Effector CD8-positive, alpha-beta T cell (primary cell): ENCODE data around the gene MTRF1.
A peak's percentile ranks its signal among the peaks of the same experiment; 100 is the strongest.

Experiments used
- DNase-seq: peaks from one replicate; lab custom pipeline; 2025; lab: John Stamatoyannopoulos, UW

The MTRF1 gene

DNA sequence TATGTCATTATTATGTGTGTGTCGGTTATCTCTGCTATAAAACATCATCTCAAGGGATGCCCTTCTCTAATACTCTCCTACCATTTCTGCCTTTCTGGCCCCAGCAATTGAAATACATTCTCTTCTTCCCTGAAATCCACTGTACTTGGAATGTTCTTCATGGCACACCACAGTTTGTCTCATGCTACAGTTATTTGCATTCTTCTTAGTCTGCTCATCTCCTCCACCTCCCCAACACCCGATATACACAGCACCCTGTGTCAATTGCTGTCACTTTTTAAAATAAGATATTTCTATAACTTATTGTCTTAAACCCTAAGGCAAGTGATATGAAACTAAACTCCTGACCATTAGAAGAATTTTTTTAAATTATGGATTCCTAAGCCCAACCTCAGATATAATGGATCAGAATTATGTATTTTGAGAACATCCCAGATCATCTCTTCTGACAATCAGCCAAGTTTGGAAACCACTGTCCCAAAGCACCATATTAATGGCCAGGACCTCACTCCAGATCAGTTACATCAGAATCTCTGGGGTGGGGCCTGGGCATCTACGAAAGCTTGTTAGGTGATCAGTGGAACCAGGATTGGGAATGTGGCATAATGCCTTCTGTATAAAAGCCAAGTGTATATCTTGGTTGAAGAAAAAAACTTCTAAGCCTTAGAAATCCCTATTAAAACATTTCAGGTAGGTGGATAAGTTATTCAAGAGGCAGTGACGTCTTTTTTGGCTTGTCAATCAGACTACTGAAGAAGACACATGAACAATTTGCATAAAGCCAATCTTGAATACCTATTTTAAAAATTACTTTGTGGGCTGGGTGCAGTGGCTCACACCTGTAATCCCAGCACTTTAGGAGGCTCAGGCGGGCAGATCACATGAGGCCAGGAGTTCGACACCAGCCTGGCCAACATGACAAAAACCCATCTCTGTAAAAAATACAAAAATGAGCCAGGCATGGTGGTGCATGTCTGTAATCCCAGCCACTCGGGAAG lies 39.0 kb downstream of the MTRF1 start:
- DNase-seq: no peak

DNA sequence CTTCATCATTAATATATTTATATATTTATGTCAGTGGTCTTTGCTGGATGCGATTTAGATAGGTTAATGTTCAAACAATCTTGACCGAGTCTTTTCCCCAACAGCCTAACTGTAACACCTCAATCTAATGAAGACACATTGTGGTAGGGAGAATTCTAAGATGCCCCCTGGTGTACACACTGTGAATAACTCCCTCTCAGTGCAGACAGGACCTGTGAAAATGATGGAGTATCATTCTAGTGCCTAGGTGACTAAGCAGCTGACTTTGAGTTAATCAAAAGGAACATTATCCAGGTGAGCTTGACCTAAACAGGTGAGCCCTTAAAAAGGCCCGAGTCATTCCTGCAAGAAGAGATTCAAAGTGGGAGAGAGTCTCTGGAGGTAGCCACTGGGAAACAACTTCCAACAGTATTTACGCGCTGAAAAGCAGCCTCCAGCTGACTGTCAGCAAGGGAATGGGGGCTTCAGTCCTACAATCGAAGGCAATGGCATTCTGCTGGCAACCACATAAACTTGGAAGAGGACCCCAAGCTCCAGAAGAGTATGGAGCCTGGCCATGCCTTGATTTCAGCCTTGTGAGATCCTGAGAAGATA lies 41.0 kb downstream of the MTRF1 start:
- DNase-seq: peak; percentile 12

DNA sequence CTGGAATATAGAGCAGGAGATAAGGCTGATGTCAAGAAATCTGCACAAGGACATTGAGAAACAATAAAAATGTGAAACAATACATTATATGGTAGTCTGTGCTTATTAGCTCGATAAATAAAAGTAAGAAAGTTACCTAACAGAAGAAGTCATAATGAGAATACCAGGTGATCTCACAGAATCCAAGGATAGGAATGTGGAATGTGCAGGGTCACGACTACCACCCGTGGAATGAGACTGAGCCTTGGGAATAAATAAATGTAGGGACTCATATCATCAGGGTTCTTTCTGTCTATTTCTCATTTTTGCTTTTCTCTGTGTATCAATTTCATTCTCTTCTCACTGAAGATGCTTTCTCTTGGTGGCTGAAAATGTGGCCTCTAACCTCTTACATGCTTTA lies 43.0 kb downstream of the MTRF1 start:
- DNase-seq: no peak

DNA sequence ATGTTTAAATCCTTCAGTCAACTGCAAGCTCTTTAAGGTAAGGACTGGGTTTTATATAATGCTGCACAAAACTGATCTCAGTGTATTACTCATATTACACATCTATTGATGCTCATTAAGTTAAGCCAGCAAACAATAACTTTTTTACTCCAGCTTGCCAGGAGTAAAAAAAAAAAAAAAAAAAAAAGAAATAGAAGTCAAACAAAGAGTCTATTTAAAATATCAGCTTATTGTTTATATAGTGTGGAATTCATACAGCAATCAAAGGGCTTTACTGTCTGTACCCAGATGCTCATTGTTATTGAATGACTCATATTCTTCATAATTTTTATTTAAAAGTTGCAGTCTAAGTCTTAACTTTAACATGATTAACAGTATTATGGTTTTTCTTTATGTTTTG lies 47.2 kb downstream of the MTRF1 start:
- no peak for DNase-seq

DNA sequence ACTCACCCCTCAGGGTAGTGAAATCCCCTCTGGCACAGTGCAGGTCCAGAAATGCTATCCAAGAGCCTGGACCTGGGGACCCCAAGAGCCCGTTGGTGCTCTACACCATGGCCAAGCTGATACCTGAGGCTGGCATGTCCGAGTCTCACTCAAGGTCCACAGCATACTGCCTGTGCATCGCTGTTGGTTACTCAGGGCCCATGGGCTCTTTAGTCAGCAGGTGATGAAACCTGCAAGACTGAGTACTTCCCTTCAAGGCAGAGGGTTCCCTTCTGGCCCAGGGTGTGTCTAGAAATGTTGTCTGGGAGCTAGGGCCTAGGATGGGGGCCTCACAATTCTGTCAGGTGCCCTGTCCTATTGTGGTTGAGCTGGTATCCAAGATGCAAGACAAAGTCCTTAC lies 49.5 kb downstream of the MTRF1 start:
- DNase-seq: no peak

DNA sequence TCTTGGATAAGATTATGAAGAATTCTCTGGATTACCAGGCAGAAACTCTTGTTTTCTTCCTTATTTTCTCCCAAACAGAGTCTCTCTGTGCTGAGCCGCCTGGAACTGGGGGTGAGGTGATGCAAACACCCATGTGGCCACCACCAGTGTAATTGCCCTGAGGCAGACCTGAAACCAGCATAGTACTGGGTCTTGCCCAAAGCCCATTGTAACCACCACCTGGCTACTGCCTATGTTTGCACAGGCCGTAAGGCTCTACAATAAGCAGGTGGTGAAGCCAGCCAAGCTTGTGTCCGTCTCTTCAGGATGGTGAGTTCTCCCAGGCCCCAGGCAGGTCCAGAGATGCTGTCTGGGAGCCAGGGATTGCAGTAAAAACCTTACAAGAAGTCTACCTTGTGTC lies 50.1 kb downstream of the MTRF1 start:
- DNase-seq: no peak

DNA sequence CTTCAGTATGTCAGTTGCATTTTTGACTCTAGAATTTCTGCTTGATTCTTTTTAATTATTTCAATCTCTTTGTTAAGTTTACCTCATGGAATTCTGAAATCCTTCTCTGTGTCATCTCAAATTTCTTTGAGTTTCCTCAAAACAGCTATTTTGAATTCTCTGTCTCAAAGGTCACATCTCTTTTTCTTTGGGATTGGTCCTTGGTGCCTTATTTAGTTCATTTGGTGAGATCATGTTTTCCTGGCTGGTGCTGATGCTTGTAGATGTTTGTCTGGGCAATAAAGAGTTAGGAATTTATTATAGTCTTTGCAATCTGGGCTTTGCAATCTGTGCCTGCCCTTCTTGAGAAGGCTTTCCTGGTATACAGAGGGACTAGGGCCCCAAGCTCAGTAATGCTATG lies 50.5 kb downstream of the MTRF1 start:
- no peak for DNase-seq

DNA sequence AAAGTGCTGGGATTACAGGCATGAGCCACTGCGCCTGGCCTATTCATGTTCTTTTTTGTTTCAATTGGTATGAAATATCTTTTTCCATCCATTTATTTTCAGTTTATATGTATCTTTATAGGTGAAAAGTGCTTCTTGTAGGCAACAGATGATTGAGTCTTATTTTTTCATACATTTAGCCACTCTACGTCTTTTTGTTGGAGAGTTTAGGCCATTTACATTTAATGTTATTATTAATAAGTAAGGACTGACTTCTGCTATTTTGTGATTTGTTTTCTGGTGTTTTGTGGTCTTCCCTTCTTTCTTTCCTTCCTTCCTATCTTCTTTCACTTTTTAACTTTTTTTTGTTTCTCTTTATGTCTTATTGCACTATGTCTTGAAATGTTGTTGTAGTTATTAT lies 52.3 kb downstream of the MTRF1 start:
- DNase-seq: no peak

DNA sequence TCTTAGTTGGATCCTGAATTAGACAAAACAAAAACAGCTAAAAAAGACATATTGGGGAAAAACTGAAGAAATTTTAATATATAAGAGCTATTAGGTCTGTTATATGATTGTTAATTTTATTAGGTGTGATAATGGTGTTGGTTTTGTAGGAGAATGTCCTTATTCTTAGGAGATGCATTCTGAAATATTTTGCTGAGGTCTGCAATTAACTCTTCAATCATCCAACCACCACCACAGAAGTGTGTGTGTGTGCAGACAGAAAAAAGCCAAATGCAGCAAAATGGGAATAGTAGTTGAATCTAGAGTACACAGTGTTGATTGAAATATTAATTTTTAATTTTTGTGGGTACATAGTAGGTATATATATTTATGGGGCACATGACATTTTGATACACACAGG lies 56.9 kb downstream of the MTRF1 start:
- DNase-seq: no peak

DNA sequence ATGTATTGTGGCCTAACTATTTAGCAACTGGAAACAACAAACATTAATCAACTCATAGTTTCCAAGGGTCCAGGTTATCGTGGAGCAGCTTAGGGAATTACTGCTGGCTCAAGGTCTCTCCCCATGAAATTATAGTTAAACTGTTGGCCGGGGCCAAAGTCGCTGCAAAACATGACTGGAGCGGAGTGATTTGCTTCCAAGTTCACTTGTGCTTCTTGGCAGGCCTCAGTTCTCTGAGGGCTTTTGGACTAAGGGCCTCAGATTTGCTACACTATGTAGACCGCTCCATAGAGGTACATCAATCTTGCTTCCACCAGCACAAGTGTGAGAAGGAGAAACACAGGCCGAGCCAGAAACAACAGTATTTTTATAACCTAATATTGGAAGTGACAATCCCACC lies 59.6 kb downstream of the MTRF1 start:
- no peak for DNase-seq

DNA sequence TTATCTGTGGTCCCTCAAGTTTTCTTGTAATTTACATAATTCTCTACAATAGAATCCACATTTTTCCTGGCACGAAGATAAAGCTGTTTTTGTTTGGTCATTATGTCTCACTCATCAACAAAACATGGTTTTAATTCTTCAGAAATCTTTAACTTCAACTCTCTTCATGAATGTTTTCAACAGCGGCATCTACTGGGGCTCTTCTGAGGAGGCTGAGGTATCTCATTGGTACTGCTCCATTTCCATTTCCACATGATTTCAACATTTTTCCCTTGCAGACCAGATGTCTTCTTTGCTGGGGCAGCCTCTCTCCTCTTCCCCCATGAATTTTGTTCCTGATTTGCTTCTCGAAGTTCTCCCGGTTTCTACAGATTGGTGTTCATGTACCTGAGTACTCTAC lies 63.2 kb downstream of the MTRF1 start:
- no peak for DNase-seq

DNA sequence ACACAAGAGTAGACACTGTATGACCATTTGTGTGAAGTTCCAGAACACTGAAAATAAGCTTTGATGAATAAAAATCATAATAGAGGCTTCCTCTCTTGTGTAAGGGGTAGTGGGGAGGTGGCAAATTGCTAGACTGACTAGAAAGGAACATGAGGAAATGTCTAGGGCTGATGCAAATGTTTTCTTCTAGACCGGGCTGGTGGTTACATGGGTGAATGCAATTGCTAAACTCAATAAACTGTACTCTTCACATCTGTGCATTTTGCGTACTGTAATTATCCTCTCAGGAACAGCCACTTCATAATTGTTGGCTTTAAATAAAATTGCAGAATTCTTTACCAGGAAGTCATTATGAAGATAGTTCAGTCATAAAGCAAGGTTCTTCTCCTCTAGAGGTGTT lies 63.9 kb downstream of the MTRF1 start:
- DNase-seq: no peak

DNA sequence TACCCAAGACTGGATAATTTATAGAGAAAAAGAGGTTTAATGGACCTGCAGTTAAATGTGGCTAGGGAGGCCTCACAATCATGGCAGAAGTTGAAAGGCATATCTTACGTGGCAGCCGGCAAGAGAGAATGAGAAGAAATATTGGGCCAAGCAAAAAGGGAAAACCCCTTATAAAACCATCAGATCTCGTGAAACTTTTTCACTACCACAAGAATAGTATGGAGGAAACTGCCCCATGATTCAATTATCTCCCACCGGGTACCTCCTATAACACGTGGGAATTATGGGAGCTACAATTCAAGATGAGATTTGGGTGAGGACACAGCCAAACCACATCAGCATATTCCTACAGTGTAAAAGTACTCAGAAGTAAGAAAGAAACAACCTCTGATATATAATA lies 64.3 kb downstream of the MTRF1 start:
- no peak for DNase-seq

DNA sequence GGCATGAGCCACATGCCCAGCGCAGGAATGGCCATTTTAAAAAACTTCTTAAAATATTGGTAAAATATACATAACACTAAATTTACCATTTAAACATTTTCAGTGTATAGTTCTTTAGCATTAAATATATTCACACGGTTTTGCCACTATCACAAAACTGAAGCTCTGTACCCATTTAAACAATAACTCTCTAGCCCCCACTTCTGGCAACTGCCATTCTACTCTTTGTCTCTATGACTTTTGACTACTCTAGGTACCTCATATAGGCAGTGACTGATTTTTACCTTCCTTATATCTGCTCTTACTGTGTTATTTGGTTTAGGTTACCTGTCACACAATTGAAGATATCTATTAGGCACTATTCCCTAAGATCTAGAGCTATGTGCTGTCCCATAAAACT lies 66.8 kb downstream of the MTRF1 start:
- no peak for DNase-seq

DNA sequence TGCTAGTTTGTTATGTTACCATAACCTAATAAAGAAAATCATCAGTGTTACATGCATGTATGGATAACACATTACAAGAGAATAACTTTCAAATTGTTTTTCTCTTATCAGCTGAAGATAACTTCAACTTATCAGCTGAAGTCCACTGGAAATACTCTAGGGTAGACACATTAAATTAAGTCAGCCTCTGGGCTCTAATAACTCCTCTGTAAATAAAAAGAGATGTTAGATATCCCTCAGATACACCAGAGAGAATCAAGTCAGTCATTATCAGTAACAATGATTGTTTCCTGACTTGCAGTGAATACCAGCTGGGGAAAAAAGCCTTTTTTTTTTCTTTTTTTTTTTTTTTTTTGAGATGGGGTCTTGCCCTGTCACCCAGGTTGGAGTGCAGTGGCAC lies 67.4 kb downstream of the MTRF1 start:
- DNase-seq: no peak

DNA sequence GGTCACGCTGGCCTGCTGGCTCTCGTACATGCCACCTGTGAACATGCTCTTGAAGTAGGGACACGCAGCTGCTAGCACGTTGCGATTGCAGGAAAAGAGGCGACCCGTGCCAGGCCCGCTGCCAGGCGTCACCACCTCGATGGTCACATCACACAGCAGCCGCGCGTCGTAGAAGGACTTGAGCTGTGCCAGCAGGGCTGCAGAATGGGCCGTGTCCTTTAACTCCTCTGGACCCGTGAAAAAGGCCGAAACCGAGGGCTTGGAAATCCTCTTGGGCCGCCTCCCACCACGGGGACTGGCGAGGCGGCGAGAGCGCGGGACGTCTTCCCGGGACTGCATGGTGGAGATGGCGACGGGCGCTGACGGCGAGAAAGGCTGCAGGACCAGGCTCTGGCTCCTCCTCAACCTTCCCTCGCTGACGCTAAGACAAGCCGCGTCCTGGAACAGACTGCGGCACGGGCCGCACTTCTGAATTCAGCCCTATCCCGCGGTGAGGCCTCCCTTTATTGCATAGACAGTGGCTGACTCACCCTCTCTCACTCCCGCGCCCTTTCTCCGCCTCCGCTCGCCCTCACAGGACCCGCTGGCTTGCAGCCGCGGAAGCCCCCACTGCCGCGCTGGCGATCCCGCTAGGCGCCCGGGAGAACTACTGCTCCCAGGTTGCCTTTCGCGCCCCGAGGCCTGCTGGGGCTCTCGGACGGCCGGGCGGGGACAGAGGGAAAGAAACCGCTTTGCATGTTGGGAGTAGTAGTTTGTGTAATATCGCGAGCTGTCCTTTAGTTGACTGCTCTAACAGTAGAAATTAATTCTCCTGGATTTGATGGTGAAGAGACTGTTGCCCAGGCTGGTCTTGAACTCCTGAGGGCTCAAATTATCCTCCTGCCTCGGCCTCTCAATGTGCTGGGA lies 69.2 kb downstream of the MTRF1 start, which contains the start of gene KBTBD7:
Gene KBTBD7 (minus strand): TSS at position 651 of the 906 bp plus-strand sequence. CDS start 312 bp downstream, at position 339.
- DNase-seq: peak; percentile 82

DNA sequence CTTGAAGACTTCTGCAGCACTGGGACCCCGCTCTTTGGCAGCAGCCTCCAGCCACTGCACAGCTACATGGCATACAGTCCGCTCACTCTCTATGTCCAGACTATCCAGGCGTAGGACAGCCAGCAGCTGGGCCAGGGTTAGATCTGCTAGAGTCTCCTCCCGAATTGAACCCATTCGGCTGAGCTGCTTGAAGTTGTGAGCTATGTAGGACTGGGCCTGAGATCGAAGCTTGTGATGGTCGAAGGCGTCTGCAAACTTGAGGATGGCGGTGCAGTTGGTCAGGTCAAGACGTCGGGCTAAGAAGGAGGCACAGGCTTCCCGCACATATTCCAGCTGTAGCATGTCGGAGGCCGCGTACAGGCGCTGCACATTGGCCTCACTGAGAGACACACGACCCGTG lies 69.9 kb downstream of the MTRF1 start:
- no peak for DNase-seq

DNA sequence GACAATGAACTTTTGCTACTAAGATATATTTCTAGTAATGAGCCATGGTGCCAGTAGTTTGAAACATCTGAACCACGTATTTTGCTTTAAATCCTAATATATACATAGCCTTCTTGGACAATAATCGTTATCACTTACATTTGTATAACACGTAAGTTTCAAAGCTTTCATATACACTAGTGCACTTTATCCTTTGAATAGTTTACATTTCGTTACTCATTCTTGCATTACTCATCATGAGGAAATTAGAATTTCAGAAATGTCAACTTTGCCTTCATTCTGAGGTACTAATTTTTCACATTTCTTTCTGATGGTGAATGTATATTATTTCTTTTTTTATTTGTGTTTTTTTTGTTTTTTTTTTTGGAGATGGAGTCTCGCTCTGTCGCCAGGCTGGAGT lies 74.8 kb downstream of the MTRF1 start:
- no peak for DNase-seq

DNA sequence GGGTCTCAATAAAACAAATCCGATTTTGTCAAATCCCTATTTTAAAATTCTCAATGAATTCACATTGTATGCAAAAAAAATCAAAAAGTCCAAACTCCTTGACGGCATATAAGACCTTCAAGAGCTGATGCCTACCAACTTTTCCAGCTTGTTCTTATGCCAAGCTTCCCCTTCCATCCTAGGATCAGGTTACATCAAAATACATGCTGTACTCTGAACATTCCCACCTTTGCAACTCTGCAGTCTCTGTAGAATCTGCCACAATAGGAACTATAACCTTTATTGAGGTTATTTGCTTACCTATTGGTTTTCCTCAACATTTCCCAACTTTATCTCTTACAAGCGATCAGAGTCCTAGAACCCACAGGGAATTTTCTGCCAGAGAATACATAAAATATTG lies 76.9 kb downstream of the MTRF1 start:
- DNase-seq: no peak

DNA sequence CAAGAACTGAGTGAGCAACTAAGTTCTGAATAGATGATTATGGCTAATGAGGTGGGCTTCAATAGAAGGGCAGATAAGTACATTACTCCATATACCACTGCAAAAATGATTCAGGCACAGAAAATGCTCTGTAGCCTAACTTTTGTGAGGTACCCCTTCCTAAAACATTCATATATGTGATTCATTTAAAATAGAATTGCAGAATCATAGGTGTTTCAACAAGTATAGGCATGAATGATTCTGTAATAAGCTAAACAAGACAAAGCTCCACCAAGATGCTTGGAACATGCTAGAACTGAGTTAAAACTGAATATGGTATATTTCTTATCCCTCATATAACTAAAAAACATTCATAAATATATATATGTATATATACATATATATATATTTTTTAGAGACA lies 81.1 kb downstream of the MTRF1 start:
- no peak for DNase-seq

DNA sequence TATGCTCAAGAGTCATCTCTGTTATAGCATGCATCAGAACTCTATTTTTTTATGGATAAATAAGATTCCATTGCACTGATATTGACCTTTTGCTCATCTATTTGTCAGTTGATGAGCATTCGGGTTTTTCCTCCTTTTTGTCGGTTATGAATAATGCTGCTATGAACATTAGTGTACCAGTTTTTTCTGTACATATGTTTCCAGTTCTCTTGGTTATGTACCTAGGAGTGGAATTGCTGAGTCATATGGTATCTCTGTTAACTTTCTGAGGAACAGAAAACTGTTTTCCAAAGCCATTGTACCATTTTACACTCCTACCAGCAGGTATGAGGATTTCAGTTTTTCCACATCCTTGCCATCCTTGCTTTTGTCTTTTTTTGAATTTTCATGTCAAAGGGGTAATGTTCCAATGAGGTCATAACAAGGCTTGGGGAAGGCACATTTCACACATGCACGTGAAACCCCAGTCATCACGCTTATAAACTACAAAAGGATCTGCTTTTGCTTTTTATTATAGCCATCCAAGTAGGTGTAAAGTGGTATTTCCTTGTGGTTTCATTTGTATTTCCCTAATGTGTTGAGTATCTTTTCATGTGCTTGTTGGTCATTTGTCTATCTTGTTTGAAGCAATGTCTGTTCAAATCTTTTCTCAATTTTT lies 83.7 kb downstream of the MTRF1 start:
- DNase-seq: no peak

DNA sequence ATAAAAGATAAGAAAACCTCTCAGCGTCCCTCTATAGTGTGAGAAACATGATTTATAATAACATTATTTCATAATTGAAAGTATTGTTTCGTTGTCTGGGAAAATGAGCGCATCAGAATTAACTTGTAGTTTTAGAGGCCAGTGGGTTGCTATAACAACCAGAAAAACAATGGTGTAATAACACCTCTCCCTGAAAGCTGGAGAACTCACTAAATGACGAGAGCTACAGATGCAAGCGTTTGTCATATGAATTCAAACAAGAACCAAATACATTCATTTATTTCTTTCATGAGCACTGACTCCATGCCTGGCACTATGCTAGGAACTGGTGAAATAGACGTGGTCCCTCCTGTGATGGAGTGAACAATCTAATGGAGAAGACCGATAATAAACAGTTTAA lies 85.3 kb downstream of the MTRF1 start:
- no peak for DNase-seq
